ENCODE measurements around the gene RPAIN. TPM values are rescaled to one million over a fixed set of nuclear protein-coding genes. Genes with fewer than 3 reads are reported as not detected.
A peak's percentile ranks its signal among the peaks of the same experiment; 100 is the strongest.

The RPAIN gene, protein sequence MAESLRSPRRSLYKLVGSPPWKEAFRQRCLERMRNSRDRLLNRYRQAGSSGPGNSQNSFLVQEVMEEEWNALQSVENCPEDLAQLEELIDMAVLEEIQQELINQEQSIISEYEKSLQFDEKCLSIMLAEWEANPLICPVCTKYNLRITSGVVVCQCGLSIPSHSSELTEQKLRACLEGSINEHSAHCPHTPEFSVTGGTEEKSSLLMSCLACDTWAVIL
- 61.0 and 63.1 TPM in 2 replicates for total RNA-seq

DNA sequence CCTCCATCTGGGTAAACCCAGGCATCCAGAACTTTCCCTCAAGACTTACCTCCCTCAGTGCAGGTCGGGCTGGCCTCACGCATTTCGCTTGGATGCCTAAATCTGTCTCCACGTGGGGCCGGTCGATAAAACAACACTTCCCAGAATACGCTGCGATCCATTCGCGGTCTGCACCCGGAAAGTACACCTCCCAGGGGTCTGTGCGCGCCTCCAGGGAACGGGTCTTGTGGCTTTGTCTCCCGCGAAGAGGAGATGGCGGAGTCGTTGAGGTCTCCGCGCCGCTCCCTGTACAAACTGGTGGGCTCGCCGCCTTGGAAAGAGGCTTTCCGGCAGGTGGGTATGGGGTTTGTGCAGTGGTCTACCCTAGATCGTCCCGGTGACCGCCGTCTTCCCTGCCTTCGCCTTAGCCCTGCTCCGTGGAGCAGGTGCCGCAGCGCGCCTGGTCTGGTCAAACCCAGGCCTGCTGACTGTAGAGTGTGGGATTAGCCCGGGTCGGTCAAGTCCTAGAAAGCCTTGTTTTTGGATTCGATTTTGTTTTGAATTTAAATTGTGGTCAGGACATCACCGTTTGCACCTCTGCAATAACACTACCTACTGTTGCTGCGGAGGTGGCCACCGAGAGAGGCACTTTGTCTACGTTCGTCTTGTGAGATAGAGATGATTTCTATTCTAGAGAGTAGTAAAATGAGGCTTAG lies at the start of gene RPAIN:
Gene RPAIN (plus strand): TSS at position 224 of the 695 bp plus-strand sequence. CDS start 29 bp downstream, at position 253.
- intact Hi-C loops (cut with micrococcal nuclease): loop anchor here (1.0 to 10.0 kb wide), 4 partner anchors 19 to 135 kb away; partner anchors contain the start of genes C1QBP, DERL2, DHX33 and MIS12
- H3K4me1 Mint-ChIP-seq (ENCODE audit: low read depth): peaks cover 30% of the 10 kb centered on the region
- H3K4me3 Mint-ChIP-seq (ENCODE audit: low read depth): peak within 1 kb of the TSS; percentile 99
- H3K27me3 Mint-ChIP-seq (ENCODE audit: low read depth): no peaks in the 10 kb centered on the region
- H3K27ac Mint-ChIP-seq: peak within 1 kb of the TSS; percentile 98
- DNase-seq (ENCODE audit: low spot score): peak; percentile 84
- H3K36me3 Mint-ChIP-seq (ENCODE audit: low read depth): peaks cover 63% of the 10 kb centered on the region
- no peaks in the 10 kb centered on the region for H3K9me3 Mint-ChIP-seq

DNA sequence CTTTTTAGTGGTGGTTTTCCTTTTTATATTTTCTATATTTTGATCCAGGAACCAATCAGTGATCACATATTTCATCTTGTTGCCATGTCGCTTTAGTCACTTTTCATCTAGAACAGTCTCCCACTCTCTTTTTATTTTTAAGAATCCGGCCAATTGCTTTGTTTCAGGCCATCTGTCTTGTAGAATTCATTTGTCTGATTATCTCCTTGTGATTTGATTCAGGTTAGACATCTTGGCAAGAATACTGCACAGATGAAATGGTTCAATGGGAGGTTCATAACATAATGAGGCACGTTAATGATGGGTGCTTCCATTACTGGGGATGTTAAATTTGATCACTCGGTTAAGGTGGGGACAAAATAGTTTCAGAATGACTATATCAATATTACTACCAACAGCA lies 49.6 kb upstream of the RPAIN start:
- H3K27me3 Mint-ChIP-seq (ENCODE audit: low read depth): no peaks in the 10 kb centered on the region
- peaks cover 57% of the 10 kb centered on the region for H3K36me3 Mint-ChIP-seq (ENCODE audit: low read depth)
- H3K27ac Mint-ChIP-seq: no peak overlapping the region
- H3K4me1 Mint-ChIP-seq (ENCODE audit: low read depth): peaks cover 2% of the 10 kb centered on the region
- H3K4me3 Mint-ChIP-seq (ENCODE audit: low read depth): no peak overlapping the region
- intact Hi-C loops (cut with micrococcal nuclease): no loop called here
- H3K9me3 Mint-ChIP-seq: no peaks in the 10 kb centered on the region
- DNase-seq (ENCODE audit: low spot score): no peak

DNA sequence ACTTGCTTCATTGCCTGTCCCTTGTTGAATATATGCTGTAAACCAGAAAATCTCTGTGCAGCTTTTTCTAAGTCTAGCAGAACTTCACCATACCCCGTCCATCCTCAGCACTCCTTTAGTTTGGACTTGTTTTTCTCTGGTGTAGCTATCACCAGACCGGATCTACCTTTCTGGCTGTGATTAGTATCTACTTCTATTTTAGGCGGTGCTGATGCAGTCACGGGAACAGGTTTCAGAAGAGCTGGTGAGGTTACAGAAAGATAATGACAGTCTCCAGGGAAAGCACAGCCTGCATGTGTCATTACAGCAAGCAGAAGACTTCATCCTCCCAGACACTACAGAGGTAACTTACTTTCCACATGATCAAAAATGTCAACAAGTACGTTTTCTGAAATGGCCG lies 46.9 kb upstream of the RPAIN start:
- intact Hi-C loops (cut with micrococcal nuclease): no loop called here

DNA sequence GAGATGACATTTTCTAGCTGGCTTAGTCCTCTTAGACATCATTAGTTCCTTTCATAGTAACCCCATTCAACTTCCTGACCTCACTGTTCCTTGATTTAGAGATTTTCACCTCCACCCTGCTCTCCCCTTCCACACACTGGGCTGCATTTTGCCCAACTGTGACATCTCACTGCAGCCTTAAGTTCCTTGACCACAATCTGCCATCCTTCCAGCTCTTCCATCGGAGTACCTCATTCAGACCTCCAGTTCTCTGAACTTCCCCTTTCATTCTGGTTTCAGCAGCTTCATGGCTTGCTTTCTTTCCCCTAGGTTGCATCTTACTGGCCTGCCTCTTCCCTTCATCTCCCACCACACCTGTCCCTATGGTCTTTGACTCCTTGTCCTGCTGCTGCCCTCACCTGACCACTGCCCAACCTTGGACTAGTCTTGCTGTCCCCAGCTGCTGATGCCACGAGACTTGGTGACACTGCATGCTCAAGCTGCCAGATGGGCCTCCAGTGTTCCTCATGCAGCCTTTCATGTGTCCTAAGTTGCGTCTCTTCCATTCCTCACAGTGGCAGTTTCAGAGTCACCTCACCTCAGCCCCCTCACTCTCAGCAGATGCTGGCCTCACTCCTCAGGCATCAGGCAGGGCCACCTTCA lies 41.3 kb upstream of the RPAIN start:
- Mint-ChIP-seq H3K27ac (peak overlapping the region; percentile 67), H3K4me1 (ENCODE audit: low read depth) (peaks cover 4% of the 10 kb centered on the region), H3K36me3 (ENCODE audit: low read depth) (peaks cover 65% of the 10 kb centered on the region), H3K4me3 (ENCODE audit: low read depth) (no peak overlapping the region), H3K9me3 (no peaks in the 10 kb centered on the region), H3K27me3 (ENCODE audit: low read depth) (no peaks in the 10 kb centered on the region)
- intact Hi-C loops (cut with micrococcal nuclease): no loop called here
- no peak for DNase-seq (ENCODE audit: low spot score)

More for the DNA sequence above, 46.9 kb upstream of the RPAIN start:
- H3K27me3 Mint-ChIP-seq (ENCODE audit: low read depth): no peaks in the 10 kb centered on the region
- peaks cover 59% of the 10 kb centered on the region for H3K36me3 Mint-ChIP-seq (ENCODE audit: low read depth)
- H3K27ac Mint-ChIP-seq: no peak overlapping the region
- H3K4me3 Mint-ChIP-seq (ENCODE audit: low read depth): no peak overlapping the region
- H3K4me1 Mint-ChIP-seq (ENCODE audit: low read depth): peaks cover 2% of the 10 kb centered on the region
- no peaks in the 10 kb centered on the region for H3K9me3 Mint-ChIP-seq
- DNase-seq (ENCODE audit: low spot score): no peak

DNA sequence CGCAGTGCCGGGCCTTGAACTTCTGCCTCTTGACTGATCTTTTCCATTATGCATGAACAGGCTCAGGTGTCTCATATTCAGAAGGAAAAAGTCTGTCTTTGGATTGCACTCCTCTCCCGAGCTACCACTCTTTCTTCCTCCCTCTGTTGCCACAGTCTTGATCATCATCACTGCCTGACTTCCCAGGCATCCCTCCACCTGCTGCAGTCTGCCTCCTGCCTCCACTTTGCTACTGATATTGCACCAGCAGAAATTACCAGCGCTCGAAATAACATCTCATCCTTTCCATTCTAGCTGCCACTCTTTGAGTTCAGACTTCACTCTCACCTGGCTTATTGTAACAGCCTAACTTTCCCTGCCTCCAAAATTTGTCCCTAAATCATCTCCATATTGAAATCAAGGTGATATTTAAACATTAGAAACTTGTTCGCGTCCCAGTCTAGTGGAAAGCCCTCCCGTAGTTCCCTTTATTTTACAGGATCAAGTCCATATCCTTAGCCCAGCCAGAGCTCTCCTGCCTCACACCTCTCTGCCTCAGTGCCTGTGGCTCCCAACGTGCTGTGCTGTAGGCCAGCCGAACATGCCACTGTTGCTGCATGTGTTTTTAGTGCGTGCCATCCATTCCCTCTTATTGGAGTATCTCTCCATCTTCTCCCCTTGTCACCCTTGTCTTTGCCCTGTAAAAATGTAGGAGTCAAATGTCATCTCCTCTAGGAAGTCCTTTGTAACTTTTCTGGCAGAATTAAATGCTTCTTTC lies 40.5 kb upstream of the RPAIN start:
- no peaks in the 10 kb centered on the region for H3K9me3 Mint-ChIP-seq
- H3K4me1 Mint-ChIP-seq (ENCODE audit: low read depth): peaks cover 4% of the 10 kb centered on the region
- intact Hi-C loops (cut with micrococcal nuclease): no loop called here
- no peak overlapping the region for H3K4me3 Mint-ChIP-seq (ENCODE audit: low read depth)
- peaks cover 71% of the 10 kb centered on the region for H3K36me3 Mint-ChIP-seq (ENCODE audit: low read depth)
- no peak for DNase-seq (ENCODE audit: low spot score)
- no peaks in the 10 kb centered on the region for H3K27me3 Mint-ChIP-seq (ENCODE audit: low read depth)
- H3K27ac Mint-ChIP-seq: no peak overlapping the region

DNA sequence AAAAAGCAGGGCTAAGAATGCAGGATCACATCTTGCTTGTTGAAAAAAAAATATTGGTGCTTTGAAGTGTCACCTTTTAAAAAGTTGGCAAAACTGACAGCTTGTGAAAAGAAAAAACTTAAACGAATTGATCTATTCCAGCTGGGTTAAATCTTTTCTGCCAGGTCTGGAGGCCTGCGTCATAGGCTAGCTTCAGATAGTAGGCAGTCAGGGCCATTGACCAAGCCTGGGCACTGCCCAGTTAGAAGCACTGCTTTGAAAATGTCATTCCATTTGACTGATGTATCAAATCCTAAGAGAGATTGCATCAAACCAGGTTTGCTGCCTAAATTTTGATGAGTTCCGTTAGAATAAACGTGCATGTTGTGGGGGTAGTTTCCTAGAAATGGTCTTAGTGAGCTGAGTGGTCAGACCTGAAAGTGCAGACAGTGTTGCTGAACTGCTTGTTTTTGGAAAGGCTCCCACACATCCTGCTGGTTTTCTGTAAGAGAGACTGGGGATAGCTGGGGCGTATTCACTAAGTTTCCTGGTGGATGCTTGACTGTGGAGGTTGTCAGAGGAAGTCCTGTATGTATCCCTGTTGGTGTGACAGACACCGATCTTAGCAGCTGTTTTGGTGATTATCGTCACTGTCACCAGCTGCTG lies 39.4 kb upstream of the RPAIN start:
- Mint-ChIP-seq H3K27ac (no peak overlapping the region), H3K4me3 (ENCODE audit: low read depth) (no peak overlapping the region), H3K27me3 (ENCODE audit: low read depth) (no peaks in the 10 kb centered on the region), H3K9me3 (no peaks in the 10 kb centered on the region), H3K4me1 (ENCODE audit: low read depth) (peaks cover 4% of the 10 kb centered on the region), H3K36me3 (ENCODE audit: low read depth) (peaks cover 82% of the 10 kb centered on the region)
- intact Hi-C loops (cut with micrococcal nuclease): no loop called here
- DNase-seq (ENCODE audit: low spot score): no peak

DNA sequence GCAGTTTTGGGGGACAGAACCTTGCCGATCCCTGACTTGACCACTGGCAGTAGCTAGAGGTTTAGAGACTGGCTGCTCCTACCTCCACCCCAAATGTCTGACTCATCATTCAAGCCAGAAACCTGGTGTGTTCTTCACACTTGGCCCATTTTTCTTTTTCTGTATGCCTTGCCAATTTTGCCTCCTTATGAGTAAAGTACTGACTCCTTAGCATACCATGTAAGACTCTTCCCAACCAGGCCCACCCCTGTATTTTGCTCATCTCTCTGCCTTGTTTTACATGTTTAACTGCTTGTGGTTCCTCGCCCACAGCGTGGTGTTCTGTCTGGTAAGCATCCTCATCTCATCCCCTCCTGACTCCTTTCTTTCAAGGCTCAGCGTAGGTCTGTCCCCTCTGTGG lies 38.4 kb upstream of the RPAIN start:
- DNase-seq (ENCODE audit: low spot score): no peak

DNA sequence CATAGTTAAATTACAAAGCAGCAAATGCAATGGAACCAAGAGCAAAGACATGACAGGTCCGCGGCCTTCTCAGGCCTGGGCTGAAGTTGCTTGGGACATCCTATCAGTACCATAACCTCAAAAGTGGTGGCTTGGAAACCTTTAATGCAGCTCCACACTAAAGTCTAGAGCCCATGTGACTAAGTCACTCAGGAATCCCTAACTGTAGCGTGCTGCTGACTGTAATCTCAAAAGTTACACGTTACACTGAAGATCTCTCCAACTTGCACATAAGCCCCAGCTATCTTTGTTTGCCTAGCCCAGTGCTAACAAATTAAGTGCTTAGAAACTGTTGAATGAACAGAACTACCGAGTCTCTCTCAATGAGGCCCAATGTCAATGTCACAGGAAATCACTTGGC lies 28.3 kb upstream of the RPAIN start:
- DNase-seq (ENCODE audit: low spot score): no peak
- Mint-ChIP-seq H3K27me3 (ENCODE audit: low read depth) (no peaks in the 10 kb centered on the region), H3K4me1 (ENCODE audit: low read depth) (peaks cover 6% of the 10 kb centered on the region), H3K27ac (no peak overlapping the region), H3K9me3 (no peaks in the 10 kb centered on the region), H3K4me3 (ENCODE audit: low read depth) (no peak overlapping the region), H3K36me3 (ENCODE audit: low read depth) (peaks cover 80% of the 10 kb centered on the region)
- intact Hi-C loops (cut with micrococcal nuclease): no loop called here

More for the DNA sequence above, 38.4 kb upstream of the RPAIN start:
- H3K27ac Mint-ChIP-seq: peak overlapping the region; percentile 18
- H3K27me3 Mint-ChIP-seq (ENCODE audit: low read depth): no peaks in the 10 kb centered on the region
- H3K4me3 Mint-ChIP-seq (ENCODE audit: low read depth): no peak overlapping the region
- H3K4me1 Mint-ChIP-seq (ENCODE audit: low read depth): peaks cover 4% of the 10 kb centered on the region
- peaks cover 89% of the 10 kb centered on the region for H3K36me3 Mint-ChIP-seq (ENCODE audit: low read depth)
- intact Hi-C loops (cut with micrococcal nuclease): no loop called here
- no peaks in the 10 kb centered on the region for H3K9me3 Mint-ChIP-seq

DNA sequence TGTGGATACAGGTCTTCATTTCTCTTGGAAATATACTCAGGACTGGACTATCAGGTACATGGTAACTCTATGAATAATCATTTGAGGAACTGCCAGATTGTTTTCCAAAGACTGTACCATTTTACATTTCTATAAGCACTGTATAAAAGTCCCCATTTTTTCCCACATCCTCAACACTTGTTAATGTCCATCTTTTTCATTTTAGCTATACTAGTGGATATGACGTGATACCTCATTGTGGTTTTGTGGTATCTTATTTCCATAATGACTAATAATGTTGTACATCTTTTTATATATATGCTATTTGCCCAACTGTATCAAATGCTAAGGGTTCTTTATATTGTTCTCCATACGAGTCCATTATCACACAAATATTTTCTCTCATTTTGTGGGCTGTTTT lies 23.4 kb upstream of the RPAIN start:
- H3K4me3 Mint-ChIP-seq (ENCODE audit: low read depth): no peak overlapping the region
- H3K27me3 Mint-ChIP-seq (ENCODE audit: low read depth): no peaks in the 10 kb centered on the region
- H3K36me3 Mint-ChIP-seq (ENCODE audit: low read depth): peaks cover 77% of the 10 kb centered on the region
- DNase-seq (ENCODE audit: low spot score): no peak
- H3K9me3 Mint-ChIP-seq: no peaks in the 10 kb centered on the region
- H3K4me1 Mint-ChIP-seq (ENCODE audit: low read depth): no peaks in the 10 kb centered on the region
- intact Hi-C loops (cut with micrococcal nuclease): no loop called here
- H3K27ac Mint-ChIP-seq: no peak overlapping the region

DNA sequence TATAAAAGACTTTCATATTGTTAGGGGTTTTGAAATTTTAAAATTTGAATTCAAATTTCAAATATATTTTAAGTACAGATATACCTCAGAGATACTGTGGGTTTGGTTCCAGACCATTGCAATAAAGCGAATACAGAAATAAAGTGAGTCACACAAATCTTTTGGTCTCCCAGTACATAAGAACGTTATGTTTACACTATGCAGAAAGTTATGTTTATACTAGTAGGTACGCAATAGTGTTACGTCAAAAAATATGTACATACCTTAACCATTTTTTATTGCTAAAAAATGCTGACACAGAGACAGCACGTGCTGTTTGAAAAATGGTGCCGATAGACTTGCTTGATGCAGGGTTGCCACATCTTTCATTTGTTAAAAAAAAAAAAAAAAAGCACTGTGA lies 20.2 kb upstream of the RPAIN start:
- H3K4me3 Mint-ChIP-seq (ENCODE audit: low read depth): no peak overlapping the region
- DNase-seq (ENCODE audit: low spot score): no peak
- H3K4me1 Mint-ChIP-seq (ENCODE audit: low read depth): peaks cover 2% of the 10 kb centered on the region
- no peak overlapping the region for H3K27ac Mint-ChIP-seq
- H3K9me3 Mint-ChIP-seq: no peaks in the 10 kb centered on the region
- intact Hi-C loops (cut with micrococcal nuclease): no loop called here
- H3K27me3 Mint-ChIP-seq (ENCODE audit: low read depth): no peaks in the 10 kb centered on the region
- peaks cover 64% of the 10 kb centered on the region for H3K36me3 Mint-ChIP-seq (ENCODE audit: low read depth)

DNA sequence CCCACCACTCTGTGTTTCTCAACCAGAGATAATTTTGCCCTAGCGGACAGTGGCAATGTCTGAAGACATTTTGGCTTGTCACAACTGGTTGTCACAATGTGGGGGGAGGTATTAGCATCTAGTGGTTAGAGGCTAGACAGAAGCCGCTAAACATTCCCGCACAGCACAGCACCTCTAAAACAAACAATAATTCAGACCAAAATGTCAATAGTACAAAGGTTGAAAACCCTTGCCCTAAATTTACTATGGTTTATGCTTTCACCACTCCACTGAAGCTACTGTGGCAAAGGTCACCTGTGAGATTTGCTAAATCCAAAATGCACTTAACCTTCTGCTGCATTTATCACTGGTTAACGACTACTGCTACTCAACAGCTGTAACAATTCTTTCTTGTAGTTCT lies 14.6 kb upstream of the RPAIN start:
- Mint-ChIP-seq H3K27ac (no peak overlapping the region), H3K4me1 (ENCODE audit: low read depth) (peaks cover 8% of the 10 kb centered on the region), H3K9me3 (no peaks in the 10 kb centered on the region), H3K36me3 (ENCODE audit: low read depth) (peaks cover 25% of the 10 kb centered on the region), H3K4me3 (ENCODE audit: low read depth) (no peak overlapping the region), H3K27me3 (ENCODE audit: low read depth) (no peaks in the 10 kb centered on the region)
- intact Hi-C loops (cut with micrococcal nuclease): no loop called here
- no peak for DNase-seq (ENCODE audit: low spot score)

DNA sequence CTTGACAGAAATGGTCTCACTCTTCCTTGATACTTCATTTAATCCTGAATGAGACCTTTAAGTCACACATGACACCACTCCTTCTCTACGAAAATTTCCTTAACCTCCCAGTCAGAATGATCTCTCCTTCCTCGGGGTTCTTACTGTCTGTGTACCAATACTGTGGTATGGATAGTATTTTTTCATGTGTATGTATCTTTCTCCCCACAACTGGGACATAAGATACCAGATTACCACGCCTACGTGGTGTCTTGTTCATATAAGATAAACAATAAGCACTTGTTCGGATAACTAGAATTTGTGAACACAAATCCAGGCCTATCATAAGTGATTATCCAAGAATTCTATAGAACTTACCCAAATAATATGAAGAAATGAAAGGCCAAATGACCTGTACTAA lies 11.8 kb upstream of the RPAIN start:
- Mint-ChIP-seq H3K36me3 (ENCODE audit: low read depth) (peaks cover 33% of the 10 kb centered on the region), H3K27ac (no peak overlapping the region), H3K9me3 (no peaks in the 10 kb centered on the region), H3K27me3 (ENCODE audit: low read depth) (no peaks in the 10 kb centered on the region), H3K4me3 (ENCODE audit: low read depth) (no peak overlapping the region), H3K4me1 (ENCODE audit: low read depth) (peaks cover 27% of the 10 kb centered on the region)
- DNase-seq (ENCODE audit: low spot score): no peak
- intact Hi-C loops (cut with micrococcal nuclease): no loop called here
